HEK293T (cell line): ENCODE measurements around the gene KRABD2.

ENCODE experiments used
- CTCF ChIA-PET: fragments of 350-600 bp; formaldehyde crosslinking; extraction: SDS; loops from one replicate; lab custom pipeline; 2021; ENCODE audit warnings: antibody characterized with exemption, inconsistent platforms; lab: Yijun Ruan, JAX
- POLR2A ChIA-PET: fragments of 350-600 bp; formaldehyde crosslinking; extraction: SDS; loops from one replicate; lab custom pipeline; 2020; ENCODE audit warnings: antibody characterized with exemption, inconsistent platforms; lab: Yijun Ruan, JAX
- DNase-seq: peaks from one replicate; pipeline ENCODE4 v3.0.0; 2012; ENCODE audit warnings: mixed read lengths; ENCODE audit errors: extremely low spot score
- ARNT ChIP-seq: fragments of 450-650 bp; IDR thresholded peaks from 2 replicates; pipeline ENCODE4 v1.6.1; 2017; ENCODE audit warnings: mild to moderate bottlenecking
- BHLHE40 ChIP-seq: fragments of 450-650 bp; IDR thresholded peaks from 2 replicates; pipeline ENCODE4 v1.6.1; 2016; ENCODE audit warnings: mild to moderate bottlenecking, moderate library complexity, borderline replicate concordance
- CTBP1 ChIP-seq: fragments of 450-650 bp; IDR thresholded peaks from 2 replicates; pipeline ENCODE4 v1.6.1; 2016; ENCODE audit warnings: borderline replicate concordance
- ELF4 ChIP-seq: fragments of 450-650 bp; IDR thresholded peaks from 2 replicates; pipeline ENCODE4 v1.6.1; 2017; ENCODE audit warnings: antibody characterized with exemption
- FOXA1 ChIP-seq: fragments of 450-650 bp; IDR thresholded peaks from 2 replicates; pipeline ENCODE4 v1.6.1; 2016; ENCODE audit warnings: mild to moderate bottlenecking
- FOXK2 ChIP-seq: fragments of 450-650 bp; IDR thresholded peaks from 2 replicates; pipeline ENCODE4 v1.6.1; 2016; ENCODE audit warnings: mild to moderate bottlenecking
- FOXM1 ChIP-seq: fragments of 450-650 bp; IDR thresholded peaks from 2 replicates; pipeline ENCODE4 v1.6.1; 2017; ENCODE audit warnings: mild to moderate bottlenecking, borderline replicate concordance
- HDGF ChIP-seq: fragments of 450-650 bp; IDR thresholded peaks from 2 replicates; pipeline ENCODE4 v1.6.1; 2017; ENCODE audit warnings: antibody characterized with exemption, borderline replicate concordance
- L3MBTL2 ChIP-seq: fragments of 450-650 bp; conservative IDR thresholded peaks from 2 replicates; pipeline ENCODE4 v1.6.1; 2016; ENCODE audit warnings: mild to moderate bottlenecking
- LEF1 ChIP-seq: fragments of 450-650 bp; IDR thresholded peaks from 2 replicates; pipeline ENCODE4 v1.6.1; 2017; ENCODE audit warnings: mild to moderate bottlenecking, borderline replicate concordance
- NFRKB ChIP-seq: fragments of 450-650 bp; IDR thresholded peaks from 2 replicates; pipeline ENCODE4 v1.6.1; 2016; ENCODE audit warnings: mild to moderate bottlenecking, moderate library complexity
- SP1 ChIP-seq: fragments of 450-650 bp; IDR thresholded peaks from 2 replicates; pipeline ENCODE4 v1.6.1; 2017
- SUZ12 ChIP-seq: fragments of 450-650 bp; IDR thresholded peaks from 2 replicates; pipeline ENCODE4 v1.6.1; 2016; ENCODE audit warnings: mild to moderate bottlenecking
- TARDBP ChIP-seq: fragments of 450-650 bp; IDR thresholded peaks from 2 replicates; pipeline ENCODE4 v1.6.1; 2016
- ZNF384 ChIP-seq: fragments of 450-650 bp; IDR thresholded peaks from 2 replicates; pipeline ENCODE4 v1.6.1; 2016
- TF ChIP-seq, protein P1 (sequence below): fragments of 450-650 bp; IDR thresholded peaks from 2 replicates; pipeline ENCODE4 v1.6.1; 2016

KRABD2 gene

DNA sequence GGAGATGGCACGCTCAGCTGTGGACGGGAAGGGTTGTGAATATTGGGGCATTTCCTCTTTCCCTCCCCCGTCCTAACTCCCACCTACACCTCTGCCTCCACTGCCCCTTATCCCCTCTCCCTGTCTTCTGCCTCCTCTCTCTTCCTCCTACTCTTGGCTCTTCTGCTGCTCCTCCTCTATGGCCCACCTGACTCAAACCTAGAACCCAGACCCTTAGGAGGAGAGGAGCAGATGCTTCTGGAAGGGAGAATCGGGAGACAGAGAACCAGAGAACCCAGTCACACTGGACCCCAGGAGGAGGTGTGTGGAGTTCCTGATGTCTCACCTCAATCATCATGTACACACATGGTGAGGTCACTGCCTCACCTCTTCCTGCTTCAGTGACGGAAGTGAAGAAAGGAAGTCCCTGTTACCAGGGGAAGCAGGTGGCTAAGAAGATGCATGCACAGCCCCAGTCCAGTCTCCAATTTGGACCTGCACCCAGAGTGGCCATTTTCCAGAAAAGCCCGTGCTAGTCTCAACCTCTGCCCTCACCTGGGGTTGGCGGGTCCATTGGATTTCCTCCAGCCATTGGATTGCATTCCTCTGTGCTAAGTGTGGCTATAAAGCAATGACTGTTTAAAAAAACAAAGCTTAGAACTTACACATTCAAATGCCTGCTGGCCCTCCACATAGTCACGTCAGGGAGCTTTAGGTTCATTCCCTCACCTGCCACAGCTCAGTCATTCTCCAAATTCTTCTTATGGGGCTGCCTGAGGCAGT lies 17.1 kb upstream of the KRABD2 start:
- CTCF ChIA-PET = interaction anchor here (1.1 kb wide), 1 partner anchor 10 kb away, joined by 3 read pairs; no protein-coding TSS in a partner anchor
- no peak for TF ChIP-seq FOXM1
- no peak for TF ChIP-seq NFRKB
- no peak for TF ChIP-seq ARNT
- TF ChIP-seq SP1 = no peak
- no peak for TF ChIP-seq TARDBP
- TF ChIP-seq, protein P1, sequence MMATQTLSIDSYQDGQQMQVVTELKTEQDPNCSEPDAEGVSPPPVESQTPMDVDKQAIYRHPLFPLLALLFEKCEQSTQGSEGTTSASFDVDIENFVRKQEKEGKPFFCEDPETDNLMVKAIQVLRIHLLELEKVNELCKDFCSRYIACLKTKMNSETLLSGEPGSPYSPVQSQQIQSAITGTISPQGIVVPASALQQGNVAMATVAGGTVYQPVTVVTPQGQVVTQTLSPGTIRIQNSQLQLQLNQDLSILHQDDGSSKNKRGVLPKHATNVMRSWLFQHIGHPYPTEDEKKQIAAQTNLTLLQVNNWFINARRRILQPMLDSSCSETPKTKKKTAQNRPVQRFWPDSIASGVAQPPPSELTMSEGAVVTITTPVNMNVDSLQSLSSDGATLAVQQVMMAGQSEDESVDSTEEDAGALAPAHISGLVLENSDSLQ = no peak
- no peak for TF ChIP-seq ZNF384
- no peak for TF ChIP-seq FOXK2
- TF ChIP-seq L3MBTL2 = no peak
- no peak for TF ChIP-seq LEF1
- no peak for TF ChIP-seq HDGF
- TF ChIP-seq ELF4 = no peak
- no peak for TF ChIP-seq SUZ12
- no peak for TF ChIP-seq FOXA1
- no peak for DNase-seq
- POLR2A ChIA-PET = interaction anchor here (0.6 to 2.3 kb wide), 5 partner anchors 10 to 202 kb away, joined by 3 to 6 read pairs (median 3); partner anchors contain the start of gene NDEL1

- no peak for TF ChIP-seq ZNF384
- TF ChIP-seq FOXK2 = no peak
- no peak for TF ChIP-seq NFRKB
- TF ChIP-seq, protein P1 = no peak
- TF ChIP-seq ARNT = no peak
- POLR2A ChIA-PET = interaction anchor here (0.6 to 2.3 kb wide), 4 partner anchors 10 to 201 kb away, joined by 3 to 6 read pairs (median 3); partner anchors contain the start of gene NDEL1
- CTCF ChIA-PET = no interaction called here
- no peak for DNase-seq
Observed at GRCh38 chr17:8392674-8393469, 16.4 kb upstream of the KRABD2 start.

GRCh38 chr17:8392274-8392673 lies 15.8 kb upstream of the KRABD2 start:
- no peak for TF ChIP-seq ELF4
- TF ChIP-seq, protein P1 = no peak
- ChIA-PET POLR2A (interaction anchor here (0.7 to 2.3 kb wide), 4 partner anchors 9 to 200 kb away, joined by 3 to 6 read pairs (median 3); partner anchors contain the start of gene NDEL1), CTCF (no interaction called here)
- no peak for DNase-seq

GRCh38 chr17:8391711-8392110 lies 15.2 kb upstream of the KRABD2 start:
- CTCF ChIA-PET = no interaction called here
- TF ChIP-seq ZNF384 = no peak
- POLR2A ChIA-PET = interaction anchor here (0.7 to 2.3 kb wide), 3 partner anchors 8 to 44 kb away, joined by 3 to 6 read pairs (median 3); partner anchors contain the start of gene NDEL1
- DNase-seq = no peak

DNA sequence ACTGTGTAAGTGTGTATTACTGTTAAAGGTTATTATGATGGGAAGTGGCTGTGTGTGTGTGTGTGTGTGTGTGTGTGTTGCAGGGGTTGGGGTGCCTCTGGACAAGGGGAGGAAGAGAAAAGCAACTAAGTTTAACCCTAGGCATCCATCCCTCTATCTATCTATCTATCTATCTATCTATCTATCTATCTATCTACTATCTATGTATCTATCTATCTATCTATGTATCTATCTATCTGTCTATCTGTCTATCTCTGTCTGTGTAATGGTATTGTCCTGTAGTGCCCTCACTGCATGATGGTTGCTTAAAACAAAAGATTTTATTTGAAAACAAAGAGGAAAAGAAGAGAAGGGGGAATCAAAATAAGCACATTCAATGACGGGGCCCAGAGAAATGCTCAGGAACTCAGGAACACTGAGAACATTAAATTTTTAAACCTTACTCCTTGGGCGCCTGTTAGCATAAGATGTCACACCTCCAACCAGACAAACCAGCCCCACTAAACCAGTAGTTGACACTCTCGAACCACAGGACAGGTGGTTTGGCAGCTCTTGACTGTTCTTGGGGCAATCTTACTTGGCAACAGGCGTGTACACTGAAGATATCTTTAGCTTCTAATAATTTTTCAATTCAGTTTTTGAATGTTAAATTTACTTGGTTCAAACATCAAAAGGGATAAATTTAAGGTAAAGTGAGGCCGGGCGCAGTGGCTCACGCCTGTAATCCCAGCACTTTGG lies 11.6 kb upstream of the KRABD2 start:
- ChIA-PET CTCF (interaction anchor here (0.9 kb wide), 1 partner anchor 398 kb away, joined by 3 read pairs; no protein-coding TSS in a partner anchor), POLR2A (interaction anchor here (0.7 to 1.2 kb wide), 2 partner anchors 19 to 48 kb away, joined by 3 read pairs; partner anchors contain the start of gene NDEL1)
- TF ChIP-seq BHLHE40 (no peak), FOXK2 (no peak)
- DNase-seq = no peak

DNA sequence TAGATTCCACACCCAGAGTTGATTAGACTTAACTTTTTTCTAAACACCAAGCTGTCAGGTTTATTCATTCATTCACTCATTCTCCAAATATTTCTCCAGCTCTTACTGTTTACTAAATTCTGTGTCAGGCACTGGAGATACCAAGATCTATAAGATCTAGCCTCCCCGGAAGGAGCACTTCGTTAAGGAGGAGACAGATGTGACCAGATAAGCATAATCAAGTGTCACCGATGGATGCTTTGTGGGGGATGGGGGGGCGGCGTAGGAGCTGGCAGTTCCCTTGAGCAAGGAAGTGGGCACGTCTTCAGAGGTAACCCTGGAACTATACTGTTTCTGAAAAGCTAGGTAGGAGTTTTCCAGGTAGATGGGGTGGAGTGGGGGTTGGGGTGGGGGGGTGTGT lies 10.3 kb upstream of the KRABD2 start:
- POLR2A ChIA-PET = no interaction called here
- no peak for DNase-seq
- CTCF ChIA-PET = interaction anchor here (0.5 to 0.9 kb wide), 2 partner anchors 19 to 399 kb away, joined by 3 to 4 read pairs; no protein-coding TSS in a partner anchor
- no peak for TF ChIP-seq LEF1
- no peak for TF ChIP-seq ELF4
- TF ChIP-seq ZNF384 = no peak
- TF ChIP-seq SP1 = no peak
- TF ChIP-seq BHLHE40 = no peak
- no peak for TF ChIP-seq ARNT
- TF ChIP-seq FOXA1 = no peak
- TF ChIP-seq CTBP1 = no peak
- TF ChIP-seq L3MBTL2 = no peak
- TF ChIP-seq FOXM1 = no peak
- TF ChIP-seq, protein P1 = no peak
- TF ChIP-seq NFRKB = no peak
- no peak for TF ChIP-seq FOXK2
- no peak for TF ChIP-seq SUZ12
- no peak for TF ChIP-seq TARDBP
- no peak for TF ChIP-seq HDGF
